Medulla oblongata (tissue), 1 donor: ENCODE measurements around the gene CDK14.
A peak's percentile ranks its signal among the peaks of the same experiment; 100 is the strongest.

Experiments used
- DNase-seq: peaks from one replicate; pipeline ENCODE4 v3.0.0-alpha.2; 2015; ENCODE audit errors: extremely low spot score

The CDK14 gene

GRCh38 chr7:90678986-90679385 is 82.9 kb downstream of the CDK14 start:
- DNase-seq, result no peak

- DNase-seq, result no peak
These were observed 84.4 kb downstream of the CDK14 start for GRCh38 chr7:90680484-90680883.

- DNase-seq, result no peak
These were observed 85.4 kb downstream of the CDK14 start for GRCh38 chr7:90681336-90682022.

- no peak for DNase-seq
These were observed 90.0 kb downstream of the CDK14 start for GRCh38 chr7:90686146-90686545.

GRCh38 chr7:90688810-90689209 is 92.7 kb downstream of the CDK14 start:
- peak; percentile 37 for DNase-seq

- no peak for DNase-seq
These were observed 93.1 kb downstream of the CDK14 start for GRCh38 chr7:90689260-90689659.

- no peak for DNase-seq
These were observed 94.2 kb downstream of the CDK14 start for GRCh38 chr7:90690159-90690858.

GRCh38 chr7:90692396-90692795 is 96.3 kb downstream of the CDK14 start:
- DNase-seq, result no peak

- DNase-seq, result no peak
These were observed 96.8 kb downstream of the CDK14 start for GRCh38 chr7:90692947-90693346.

GRCh38 chr7:90693939-90694338 is 97.8 kb downstream of the CDK14 start:
- no peak for DNase-seq

GRCh38 chr7:90698616-90699015 is 102.5 kb downstream of the CDK14 start:
- no peak for DNase-seq

GRCh38 chr7:90701021-90701420 is 104.9 kb downstream of the CDK14 start:
- no peak for DNase-seq

- no peak for DNase-seq
These were observed 105.7 kb downstream of the CDK14 start for GRCh38 chr7:90701771-90702170.

- DNase-seq, result no peak
These were observed 109.4 kb downstream of the CDK14 start for GRCh38 chr7:90705391-90706071.

GRCh38 chr7:90706072-90706716 is 110.1 kb downstream of the CDK14 start:
- DNase-seq, result no peak

GRCh38 chr7:90708841-90709317 is 112.8 kb downstream of the CDK14 start:
- DNase-seq, result peak; percentile 67

GRCh38 chr7:90709501-90710465 is 113.7 kb downstream of the CDK14 start:
- DNase-seq, result peak; percentile 52

GRCh38 chr7:90710466-90710850 is 114.3 kb downstream of the CDK14 start:
- no peak for DNase-seq

GRCh38 chr7:90713628-90714027 is 117.5 kb downstream of the CDK14 start:
- no peak for DNase-seq

GRCh38 chr7:90715067-90715466 is 118.9 kb downstream of the CDK14 start:
- no peak for DNase-seq
